K562 (cell line): ENCODE measurements around the gene CERS1.

Source experiments
- BACH1 ChIP-seq: fragments of 200-800 bp; sonication (Bioruptor generic); IDR thresholded peaks from 2 replicates; pipeline ENCODE4 v1.6.1; 2016; ENCODE audit warnings: missing genetic modification characterization, missing compliant biosample characterization
- CREB1 ChIP-seq, 2 experiments: sonication (generic) in 1 of 2; formaldehyde crosslinking in 1 of 2; IDR thresholded peaks; 2 replicates each; pipeline versions ENCODE4 v1.6.1 to v1.8.0; 2012 to 2022; ENCODE audit warnings: inconsistent platforms in 1 of 2, mild to moderate bottlenecking in 1 of 2, missing genetic modification reagents in 1 of 2, moderate library complexity in 1 of 2
- CTCF ChIP-seq, 3 experiments: IDR thresholded peaks in 2 of 3; conservative IDR thresholded peaks in 1 of 3; 2 replicates each; pipeline ENCODE4 v1.5.1; 2011 to 2012; ENCODE audit warnings: low read length in 3 of 3, mild to moderate bottlenecking in 3 of 3, control low read depth in 2 of 3, improper control_type of control experiment in 1 of 3, inconsistent platforms in 1 of 3, low read depth in 1 of 3, mixed read lengths in 1 of 3, moderate library complexity in 1 of 3; ENCODE audit not compliant: insufficient read depth in 2 of 3
- HDAC6 ChIP-seq: IDR thresholded peaks from 2 replicates; pipeline ENCODE4 v1.6.1; 2012; ENCODE audit warnings: low read depth, mild to moderate bottlenecking, control low read depth, inconsistent platforms, low read length, moderate library complexity
- NCOA2 ChIP-seq, 2 experiments: fragments of 450-650 bp; IDR thresholded peaks; 2 replicates each; pipeline ENCODE4 v1.6.1; 2018; ENCODE audit warnings: mild to moderate bottlenecking in 2 of 2, moderate library complexity in 1 of 2; ENCODE audit not compliant: partially characterized antibody in 2 of 2
- NR2C1 ChIP-seq, 2 experiments: fragments of 450-650 bp; IDR thresholded peaks; 2 replicates each; pipeline ENCODE4 v1.6.1; 2017; ENCODE audit warnings: mild to moderate bottlenecking in 2 of 2, antibody characterized with exemption in 1 of 2, inconsistent platforms in 1 of 2, missing compliant biosample characterization in 1 of 2, missing genetic modification characterization in 1 of 2
- POLR2A ChIP-seq: fragments of 450-650 bp; conservative IDR thresholded peaks from 2 replicates; pipeline ENCODE4 v1.6.1; 2016
- TCFL5 ChIP-seq: fragments of 250-450 bp; sonication (Bioruptor Pico); conservative IDR thresholded peaks from 2 replicates; pipeline ENCODE4 v1.6.1; 2021; ENCODE audit warnings: mild to moderate bottlenecking, moderate library complexity, matching md5 sums
- TRIM28 ChIP-seq: fragments of 450-650 bp; IDR thresholded peaks from 2 replicates; pipeline ENCODE4 v1.6.1; 2017
- ZBTB7A ChIP-seq: IDR thresholded peaks from 2 replicates; pipeline ENCODE4 v1.6.1; 2011; ENCODE audit warnings: low read depth, mild to moderate bottlenecking, low read length, moderate library complexity, borderline replicate concordance; ENCODE audit not compliant: control insufficient read depth
- ZBTB8A ChIP-seq: fragments of 450-650 bp; IDR thresholded peaks from 2 replicates; pipeline ENCODE4 v1.6.1; 2018; ENCODE audit warnings: mild to moderate bottlenecking, moderate library complexity; ENCODE audit not compliant: partially characterized antibody
- ZNF609 ChIP-seq: sonication (generic); formaldehyde crosslinking; IDR thresholded peaks from 2 replicates; pipeline ENCODE4 v1.8.1; 2023; ENCODE audit warnings: missing genetic modification reagents, mild to moderate bottlenecking, borderline replicate concordance
- ZNF717 ChIP-seq: fragments of 250-450 bp; sonication (Bioruptor Pico); IDR thresholded peaks from 2 replicates; pipeline ENCODE4 v1.5.0; 2021

- TF ChIP-seq TCFL5 (CRISPR knock-in tag) (no peak), NCOA2 (IDR thresholded peaks at IDR 0.05; ENCODE audit: partially characterized antibody in 2 of 2) (no peak), ZBTB8A (no peak), POLR2A (no peak), BACH1 (tag) (no peak), TRIM28 (no peak), HDAC6 (no peak), CTCF (IDR thresholded peaks at IDR 0.05 in 2 of 3, conservative IDR thresholded peaks at IDR 0.05 in 1 of 3; ENCODE audit: insufficient read depth in 2 of 3, low read depth in 1 of 3, low read length in 3 of 3) (no peak), ZNF717 (CRISPR knock-in tag) (no peak), NR2C1 (IDR thresholded peaks at IDR 0.05) (no peak), NR2C1 (tag; IDR thresholded peaks at IDR 0.05) (no peak), CREB1 (IDR thresholded peaks at IDR 0.05) (no peak), CREB1 (CRISPR knock-in tag; IDR thresholded peaks at IDR 0.05) (no peak), ZNF609 (CRISPR knock-in tag) (no peak), ZBTB7A (no peak)
Measured at GRCh38 chr19:18849838-18850400, 46.0 kb downstream of the CERS1 start.
